ENCODE data around the gene SMARCAD1. TPM values are rescaled to one million over a fixed set of nuclear protein-coding genes. Genes with fewer than 3 reads are reported as not detected.

The SMARCAD1 gene
- total RNA-seq, 1 donor from 2014 or later, result 30.5 TPM

GRCh38 chr4:94339779-94340178 lies 132.1 kb downstream of the SMARCAD1 start:
- Mint-ChIP-seq H3K27me3 (peaks cover 4% of the 10 kb centered on the region), H3K4me3 (peak overlapping the region; percentile 64), H3K4me1 (peaks cover 11% of the 10 kb centered on the region), H3K36me3 (ENCODE audit: low read depth) (no peaks in the 10 kb centered on the region), H3K27ac (no peak overlapping the region), H3K9me3 (no peaks in the 10 kb centered on the region)
- ChIA-PET CTCF (no interaction called here), POLR2A (no interaction called here)
- ATAC-seq (ENCODE audit: low read depth), result peak; percentile 47
- intact Hi-C loops (cut with micrococcal nuclease), result no loop called here
- no peak for TF ChIP-seq CTCF (IDR thresholded peaks at IDR 0.05)
- DNase-seq, result no peak

Other genes with a start within 250 kb of the SMARCAD1 start
- gene HPGDS, start 135.0 kb downstream of the SMARCAD1 start, total RNA-seq, result not detected in 2 replicates
- 36.5 and 40.0 TPM in 2 replicates for gene PDLIM5, start 244.1 kb downstream of the SMARCAD1 start, total RNA-seq